Heart left ventricle (tissue), 13 donors: ENCODE measurements around the gene CPE.

Source experiments
- POLR2A ChIP-seq, 2 donors: fragments of 450-650 bp; IDR thresholded peaks; one replicate each; pipeline ENCODE4 v1.6.1; 2017; ENCODE audit warnings: antibody characterized with exemption in 2 of 2, mild to moderate bottlenecking in 2 of 2, moderate library complexity in 2 of 2
- TF ChIP-seq, protein P1 (sequence below), 12 donors: fragments of 200-600 bp; sonication (generic) in 4 of 12; IDR thresholded peaks; one replicate each; pipeline versions ENCODE4 v1.5.0 to v1.8.0; 2018 to 2022; ENCODE audit warnings: antibody characterized with exemption in 12 of 12, mild to moderate bottlenecking in 5 of 12
- donor health status: ischemic (EF 13 %, LVEDD 7.1; RV severe dilation, severe dysfunction).
- donor health status: DM: no; HTN: yes; CAD: no.
- donor health status: DM: no; HTN: no; CAD: no.
- donor health status: ischemic (EF 25% LVEDD 6.9; RV normal size, moderate dysfunction).
- donor health status: ischemic (EF 25% LVEDD 5.7; RV mildly dilated, moderate dysfunction).
- donor health status: ischemic (EF 35%, LVEDD 5.7; RV mildly dilated, moderate dysfunction).
- donor health status: nonischemic (EF 11% LVEDD 7.7; RV severe dilation, severe dysfunction).
- donor health status: DM: yes; HTN: yes; CAD: no.
- donor health status: PGD.
- donor health status: ischemic (EF 29% LVEDD 5.4; RV normal size, mild dysfunction).
- donor health status: nonischemic (EF 23%, LVEDD 6.1; RV moderate dilation, normal function).

GRCh38 chr4:165515201-165515600, 136.4 kb downstream of the CPE start:
- no peak for TF ChIP-seq POLR2A (IDR thresholded peaks at IDR 0.05)
- TF ChIP-seq, protein P1, sequence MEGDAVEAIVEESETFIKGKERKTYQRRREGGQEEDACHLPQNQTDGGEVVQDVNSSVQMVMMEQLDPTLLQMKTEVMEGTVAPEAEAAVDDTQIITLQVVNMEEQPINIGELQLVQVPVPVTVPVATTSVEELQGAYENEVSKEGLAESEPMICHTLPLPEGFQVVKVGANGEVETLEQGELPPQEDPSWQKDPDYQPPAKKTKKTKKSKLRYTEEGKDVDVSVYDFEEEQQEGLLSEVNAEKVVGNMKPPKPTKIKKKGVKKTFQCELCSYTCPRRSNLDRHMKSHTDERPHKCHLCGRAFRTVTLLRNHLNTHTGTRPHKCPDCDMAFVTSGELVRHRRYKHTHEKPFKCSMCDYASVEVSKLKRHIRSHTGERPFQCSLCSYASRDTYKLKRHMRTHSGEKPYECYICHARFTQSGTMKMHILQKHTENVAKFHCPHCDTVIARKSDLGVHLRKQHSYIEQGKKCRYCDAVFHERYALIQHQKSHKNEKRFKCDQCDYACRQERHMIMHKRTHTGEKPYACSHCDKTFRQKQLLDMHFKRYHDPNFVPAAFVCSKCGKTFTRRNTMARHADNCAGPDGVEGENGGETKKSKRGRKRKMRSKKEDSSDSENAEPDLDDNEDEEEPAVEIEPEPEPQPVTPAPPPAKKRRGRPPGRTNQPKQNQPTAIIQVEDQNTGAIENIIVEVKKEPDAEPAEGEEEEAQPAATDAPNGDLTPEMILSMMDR (IDR thresholded peaks at IDR 0.05), result no peak
